RWPE1 (cell line): Measurements from ENCODE around the gene MYO18A.

Experiments
- CTCF ChIA-PET: fragments of 350-600 bp; sonication (Branson Sonifier 250); formaldehyde crosslinking; extraction: SDS; loops from one replicate; lab custom pipeline; 2021; lab: Yijun Ruan, JAX
- POLR2A ChIA-PET: fragments of 400-600 bp; formaldehyde crosslinking; extraction: SDS; loops from one replicate; lab custom pipeline; 2020; ENCODE audit warnings: antibody characterized with exemption; ENCODE audit not compliant: low non-redundant PET; lab: Yijun Ruan, JAX
- DNase-seq: peaks from one replicate; pipeline ENCODE4 v3.0.0; 2012; ENCODE audit warnings: low spot score
- H3K27ac ChIP-seq: fragments of 450-650 bp; 2 replicates; pipeline ENCODE4 v1.5.1; 2017
- CTCF ChIP-seq: fragments of 450-650 bp; conservative IDR thresholded peaks from 2 replicates; pipeline ENCODE4 v1.5.1; 2017; ENCODE audit warnings: low read depth, mild to moderate bottlenecking

Gene MYO18A

GRCh38 chr17:29146369-29146972 is 33.7 kb downstream of the MYO18A start:
- DNase-seq = no peak
- peak overlapping the region; percentile 58 for H3K27ac ChIP-seq
- ChIA-PET POLR2A (no interaction called here), CTCF (interaction anchor here (0.7 to 4.3 kb wide), 4 partner anchors 35 to 111 kb away, joined by 5 to 45 read pairs (median 6); no protein-coding TSS in a partner anchor)
- TF ChIP-seq CTCF = no peak

GRCh38 chr17:29145289-29146073 is 34.7 kb downstream of the MYO18A start:
- CTCF ChIA-PET = interaction anchor here (0.6 to 1.5 kb wide), 14 partner anchors 21 to 436 kb away, joined by 3 to 7 read pairs (median 3); partner anchors contain the start of gene MYO18A
- peak overlapping the region; percentile 47 for H3K27ac ChIP-seq
- no peak for DNase-seq
- peak; percentile 75 for TF ChIP-seq CTCF
- POLR2A ChIA-PET = no interaction called here

GRCh38 chr17:29143894-29144293 is 36.3 kb downstream of the MYO18A start:
- H3K27ac ChIP-seq = peak overlapping the region; percentile 35
- POLR2A ChIA-PET = no interaction called here

GRCh38 chr17:29141514-29141876 is 38.7 kb downstream of the MYO18A start:
- no peak for TF ChIP-seq CTCF
- POLR2A ChIA-PET = no interaction called here
- CTCF ChIA-PET = interaction anchor here (1.5 to 1.6 kb wide), 2 partner anchors 17 to 24 kb away, joined by 3 to 4 read pairs; no protein-coding TSS in a partner anchor
- peak overlapping the region; percentile 78 for H3K27ac ChIP-seq
- DNase-seq = no peak

More at GRCh38 chr17:29143894-29144293, 36.3 kb downstream of the MYO18A start:
- DNase-seq = no peak
- TF ChIP-seq CTCF = no peak
- CTCF ChIA-PET = interaction anchor here (0.6 to 1.5 kb wide), 4 partner anchors 11 to 100 kb away, joined by 4 to 8 read pairs (median 4); no protein-coding TSS in a partner anchor

GRCh38 chr17:29140631-29141513 is 39.3 kb downstream of the MYO18A start:
- CTCF ChIA-PET = interaction anchor here (1.5 to 2.0 kb wide), 4 partner anchors 8 to 24 kb away, joined by 3 to 6 read pairs (median 4); no protein-coding TSS in a partner anchor
- peak overlapping the region; percentile 78 for H3K27ac ChIP-seq
- POLR2A ChIA-PET = no interaction called here
- no peak for DNase-seq
- no peak for TF ChIP-seq CTCF
